ENCODE measurements around the gene CALHM6. TPM values are rescaled to one million over a fixed set of nuclear protein-coding genes. Genes with fewer than 3 reads are reported as not detected.

CALHM6 gene
- total and polyA plus RNA-seq, 2 of the 13 experiments (the other 11 are each of a cell fraction or from before 2014, with no cell fraction given), result not detected

DNA sequence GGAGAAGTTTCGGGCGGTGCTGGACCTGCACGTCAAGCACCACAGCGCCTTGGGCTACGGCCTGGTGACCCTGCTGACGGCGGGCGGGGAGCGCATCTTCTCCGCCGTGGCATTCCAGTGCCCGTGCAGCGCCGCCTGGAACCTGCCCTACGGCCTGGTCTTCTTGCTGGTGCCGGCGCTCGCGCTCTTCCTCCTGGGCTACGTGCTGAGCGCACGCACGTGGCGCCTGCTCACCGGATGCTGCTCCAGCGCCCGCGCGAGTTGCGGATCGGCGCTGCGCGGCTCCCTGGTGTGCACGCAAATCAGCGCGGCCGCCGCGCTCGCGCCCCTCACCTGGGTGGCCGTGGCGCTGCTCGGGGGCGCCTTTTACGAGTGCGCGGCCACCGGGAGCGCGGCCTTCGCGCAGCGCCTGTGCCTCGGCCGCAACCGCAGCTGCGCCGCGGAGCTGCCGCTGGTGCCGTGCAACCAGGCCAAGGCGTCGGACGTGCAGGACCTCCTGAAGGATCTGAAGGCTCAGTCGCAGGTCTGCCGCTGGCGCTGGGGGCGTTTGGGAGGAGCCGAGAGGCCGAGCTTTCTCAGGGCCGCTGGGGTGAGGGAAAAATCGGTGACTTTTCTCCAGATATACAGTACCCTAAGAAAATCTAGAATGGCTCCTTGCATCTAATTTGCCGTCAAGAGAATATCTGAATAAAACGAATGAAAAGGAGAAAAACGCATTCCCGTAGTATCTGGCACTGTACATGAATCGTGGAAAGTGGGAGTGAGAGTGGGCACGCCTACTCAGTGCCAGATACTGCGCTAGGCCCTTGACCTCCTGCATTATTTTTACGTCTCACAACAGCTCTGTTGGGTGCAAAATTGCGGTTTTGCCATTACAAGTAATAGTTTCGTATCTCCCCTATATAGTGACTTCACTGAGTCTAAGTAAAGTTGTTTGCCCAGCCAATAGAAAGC is 1.0 kb downstream of the CALHM6 start:
- Histone ChIP-seq H2AFZ (ENCODE audit: low read length) (no peak overlapping the region), H3K36me3 (replicated peaks in 1 of 2; ENCODE audit: control insufficient read depth in 1 of 2, insufficient read depth in 2 of 2, low read length in 2 of 2) (no peaks in the 10 kb centered on the region), H3K4me3 (replicated peaks in 1 of 3; ENCODE audit: insufficient read depth in 1 of 3, low read depth in 2 of 3, low read length in 3 of 3) (peak overlapping the region in 1 of 3 experiments; percentile 8; a peak in 1 of 6 replicates), H3K27me3 (ENCODE audit: control insufficient read depth in 1 of 2, insufficient read depth in 2 of 2, low read length in 2 of 2) (peaks cover 0 to 23% of the 10 kb centered on the region in 2 experiments; a peak in 3 of 5 replicates), H4K20me1 (ENCODE audit: insufficient read depth, low read length) (no peaks in the 10 kb centered on the region), H3K4me1 (ENCODE audit: insufficient read depth, low read length) (no peaks in the 10 kb centered on the region), H3K9ac (ENCODE audit: insufficient read depth, low read depth, low read length) (no peak overlapping the region), H3K27ac (ENCODE audit: extremely low read length, insufficient read depth, low read length) (no peak overlapping the region), H3K4me2 (ENCODE audit: low read depth, low read length) (no peak overlapping the region), H3K9me3 (ENCODE audit: low read length) (no peaks in the 10 kb centered on the region), H3K79me2 (ENCODE audit: insufficient read depth, low read length) (no peaks in the 10 kb centered on the region)
- in situ Hi-C loops (cut with HindIII; ENCODE audit: extremely low pct_ligation_motif_present, low pct_unique_long_range_greater_than_20kb), result no loop called here
- ChIA-PET POLR2A (no interaction called here), CTCF (ENCODE audit: low intra/inter-chr PET ratio, low total read pairs) (no interaction called here)
- no peak for FAIRE-seq
- DNase-seq (ENCODE audit: low spot score), result no peak
- ATAC-seq, result peak; percentile 50; the same call in 2 of the 3 replicates
- TF ChIP-seq DNMT1 (CRISPR knock-in tag; IDR thresholded peaks at IDR 0.05) (peak; percentile 16; the same call in 1 of the 2 replicates), HNRNPLL (IDR thresholded peaks at IDR 0.05; ENCODE audit: low read depth, low read length, poor library complexity, severe bottlenecking) (peak; percentile 78), CBX2 (IDR thresholded peaks at IDR 0.05; ENCODE audit: low read depth, low read length) (peak; percentile 61), CBX2 (CRISPR knock-in tag; IDR thresholded peaks at IDR 0.05; ENCODE audit: low read depth) (no peak), RNF2 (conservative IDR thresholded peaks at IDR 0.05; ENCODE audit: low read depth) (peak; percentile 48; the same call in 1 of the 2 replicates), ZBTB1 (CRISPR knock-in tag; IDR thresholded peaks at IDR 0.05; ENCODE audit: borderline replicate concordance) (no peak), ZNF782 (CRISPR knock-in tag; IDR thresholded peaks at IDR 0.05; ENCODE audit: borderline replicate concordance) (no peak), ZNF687 (CRISPR knock-in tag; IDR thresholded peaks at IDR 0.05) (peak; percentile 33)
- BruUV-seq (replicated peaks), result no TSS peak
- intact Hi-C loops (cut with micrococcal nuclease; ENCODE audit: unreplicated experiment), result no loop called here
- WGBS (ENCODE audit: low lambda C conversion rate), result 74% methylated on average over 74 of the region's 84 CpGs

All from HepG2 (cell line).